OCI-LY3 (cell line): Measurements from ENCODE around the gene HYCC1.

Experiments
- H2AFZ ChIP-seq: fragments of 200-600, 300-600 bp; shearing (Covaris generic); 2 replicates; pipeline ENCODE4 v1.6.0; 2014; ENCODE audit warnings: antibody characterized with exemption, low read depth, low read length
- H3K27ac ChIP-seq: fragments of 200-600, 300-600 bp; sonication (generic); 2 replicates; pipeline ENCODE4 v1.5.1; 2014; ENCODE audit warnings: mild to moderate bottlenecking, low read length, moderate library complexity, mixed read lengths
- H3K27me3 ChIP-seq: fragments of 200-600, 300-600 bp; sonication (generic); 2 replicates; pipeline ENCODE4 v1.6.1; 2014; ENCODE audit warnings: low read depth, low read length, mixed read lengths
- H3K36me3 ChIP-seq: fragments of 200-600, 300-600 bp; sonication (generic); replicated peaks from 2 replicates; pipeline ENCODE3; 2014; ENCODE audit warnings: low read depth, low read length, mixed read lengths
- H3K4me1 ChIP-seq: fragments of 300-600, 200-600 bp; sonication (generic); 2 replicates; pipeline ENCODE4 v1.6.1; 2014; ENCODE audit warnings: low read length, mixed read lengths
- H3K4me2 ChIP-seq: fragments of 200-600, 300-600 bp; sonication (generic); 2 replicates; pipeline ENCODE4 v1.6.1; 2014; ENCODE audit warnings: low read length, mixed read lengths
- H3K4me3 ChIP-seq: fragments of 300-600, 200-600 bp; sonication (generic); 2 replicates; pipeline ENCODE4 v1.5.1; 2014; ENCODE audit warnings: antibody characterized with exemption, mild to moderate bottlenecking, low read length, moderate library complexity
- H3K79me2 ChIP-seq: fragments of 300-600, 200-600 bp; shearing (Covaris generic); 2 replicates; pipeline ENCODE4 v1.6.1; 2014; ENCODE audit warnings: mild to moderate bottlenecking, low read length, mixed read lengths
- H3K9ac ChIP-seq: fragments of 300-600, 200-600 bp; shearing (Covaris generic); 2 replicates; pipeline ENCODE4 v1.6.0; 2014; ENCODE audit warnings: mild to moderate bottlenecking, low read length, moderate library complexity
- H3K9me3 ChIP-seq: fragments of 200-600, 300-600 bp; shearing (Covaris generic); 2 replicates; pipeline ENCODE4 v1.6.1; 2014; ENCODE audit warnings: low read length, mixed read lengths; ENCODE audit not compliant: insufficient read depth
- H4K20me1 ChIP-seq: fragments of 200-600, 300-600 bp; sonication (generic); 2 replicates; pipeline ENCODE4 v1.6.1; 2016; ENCODE audit warnings: low read length, mixed read lengths; ENCODE audit not compliant: insufficient read depth
- CTCF ChIP-seq: fragments of 200-600, 300-600 bp; sonication (generic); IDR thresholded peaks from 2 replicates; pipeline ENCODE4 v1.5.1; 2014; ENCODE audit warnings: antibody characterized with exemption, low read length, low read depth
- EZH2phosphoT487 ChIP-seq: fragments of 200-600 bp; shearing (Covaris generic); IDR thresholded peaks from 2 replicates; pipeline ENCODE4 v1.6.1; 2018; ENCODE audit warnings: antibody characterized with exemption, mixed run types, low read depth

HYCC1 gene

GRCh38 chr7:23020742-23021401 is 6.9 kb upstream of the HYCC1 start:
- Histone ChIP-seq H3K27me3 (no peaks in the 10 kb centered on the region), H4K20me1 (no peaks in the 10 kb centered on the region), H3K79me2 (no peaks in the 10 kb centered on the region), H2AFZ (no peak overlapping the region), H3K9me3 (no peaks in the 10 kb centered on the region), H3K9ac (no peak overlapping the region), H3K4me2 (no peak overlapping the region), H3K36me3 (no peaks in the 10 kb centered on the region), H3K4me1 (peaks cover 43% of the 10 kb centered on the region), H3K4me3 (no peak overlapping the region), H3K27ac (no peak overlapping the region)
- no peak for TF ChIP-seq EZH2phosphoT487
- no peak for TF ChIP-seq CTCF

- H3K27me3 ChIP-seq, result no peaks in the 10 kb centered on the region
- H3K9ac ChIP-seq, result no peak overlapping the region
- TF ChIP-seq CTCF (no peak), EZH2phosphoT487 (no peak)
- 0 out of 2 replicates have a peak overlapping the region, but pooled peaks have one; percentile 23 for H3K4me3 ChIP-seq
- H3K4me2 ChIP-seq, result peak overlapping the region; percentile 26
- peak overlapping the region; percentile 88 for H2AFZ ChIP-seq
- H3K27ac ChIP-seq, result no peak overlapping the region
- H4K20me1 ChIP-seq, result no peaks in the 10 kb centered on the region
- no peaks in the 10 kb centered on the region for H3K36me3 ChIP-seq
- H3K79me2 ChIP-seq, result no peaks in the 10 kb centered on the region
- peaks cover 36% of the 10 kb centered on the region for H3K4me1 ChIP-seq
- H3K9me3 ChIP-seq, result no peaks in the 10 kb centered on the region
These were observed 4.8 kb upstream of the HYCC1 start for GRCh38 chr7:23018750-23019149.

GRCh38 chr7:23017309-23017708 is 3.4 kb upstream of the HYCC1 start:
- peak overlapping the region; percentile 17; the same call in 1 of the 2 replicates for H2AFZ ChIP-seq
- H3K4me1 ChIP-seq, result peaks cover 41% of the 10 kb centered on the region

More at GRCh38 chr7:23017309-23017708, 3.4 kb upstream of the HYCC1 start:
- Histone ChIP-seq H3K9me3 (no peaks in the 10 kb centered on the region), H3K27ac (no peak overlapping the region), H4K20me1 (0 out of 2 replicates have a peak, but pooled peaks cover 1% of the 10 kb centered on the region), H3K9ac (no peak overlapping the region), H3K36me3 (no peaks in the 10 kb centered on the region), H3K4me2 (no peak overlapping the region), H3K4me3 (no peak overlapping the region), H3K27me3 (no peaks in the 10 kb centered on the region), H3K79me2 (peaks cover 11% of the 10 kb centered on the region)
- no peak for TF ChIP-seq CTCF
- no peak for TF ChIP-seq EZH2phosphoT487
